Left kidney (tissue), 2 donors: ENCODE measurements around the gene SLC4A7. TPM values are rescaled to one million over a fixed set of nuclear protein-coding genes. Genes with fewer than 3 reads are reported as not detected.
"Not testable (repeated sequence)": the region's sequence is repeated elsewhere in the genome, so short reads cannot be mapped to it uniquely, and the experiment has no call there.

ENCODE experiments used
- DNase-seq: peaks from one replicate; pipeline ENCODE4 v3.0.0-alpha.2; 2013
- polyA plus RNA-seq: library from polyadenylated mRNA; unstranded; fragments of 120-200 nt; gene quantifications from one replicate; pipeline ENCODE4 v1.2.1, GENCODE V29; 2013; ENCODE audit not compliant: insufficient read length

The SLC4A7 gene
- polyA plus RNA-seq, 1 donor = 35.9 TPM

- DNase-seq = peak; percentile 43
Measured at GRCh38 chr3:27431116-27431515, 53.1 kb downstream of the SLC4A7 start.

GRCh38 chr3:27429909-27430308, 54.3 kb downstream of the SLC4A7 start:
- no peak for DNase-seq

- DNase-seq = no peak
Measured at GRCh38 chr3:27428446-27428845, 55.7 kb downstream of the SLC4A7 start.

- no peak for DNase-seq
Measured at GRCh38 chr3:27426926-27427325, 57.3 kb downstream of the SLC4A7 start.

- DNase-seq = no peak
Measured at GRCh38 chr3:27425896-27426565, 58.2 kb downstream of the SLC4A7 start.

GRCh38 chr3:27424812-27425521, 59.2 kb downstream of the SLC4A7 start:
- not testable (repeated sequence) for DNase-seq

GRCh38 chr3:27423463-27423862, 60.7 kb downstream of the SLC4A7 start:
- peak; percentile 7 for DNase-seq

GRCh38 chr3:27422617-27423016, 61.6 kb downstream of the SLC4A7 start:
- DNase-seq = no peak

- no peak for DNase-seq
Measured at GRCh38 chr3:27415202-27415601, 69.0 kb downstream of the SLC4A7 start.

GRCh38 chr3:27392950-27393679, 91.1 kb downstream of the SLC4A7 start:
- DNase-seq = no peak

GRCh38 chr3:27392414-27392813, 91.8 kb downstream of the SLC4A7 start:
- DNase-seq = not testable (repeated sequence)

GRCh38 chr3:27391796-27392195, 92.4 kb downstream of the SLC4A7 start:
- no peak for DNase-seq

- DNase-seq = no peak
Measured at GRCh38 chr3:27387625-27388024, 96.6 kb downstream of the SLC4A7 start.

GRCh38 chr3:27385504-27385903, 98.7 kb downstream of the SLC4A7 start:
- DNase-seq = no peak

GRCh38 chr3:27384191-27384590, 100.0 kb downstream of the SLC4A7 start:
- no peak for DNase-seq

- DNase-seq = no peak
Measured at GRCh38 chr3:27380433-27381357, 103.5 kb downstream of the SLC4A7 start.

GRCh38 chr3:27378331-27378730, 105.9 kb downstream of the SLC4A7 start:
- no peak for DNase-seq

- DNase-seq = no peak
Measured at GRCh38 chr3:27376109-27376772, 107.9 kb downstream of the SLC4A7 start.

- DNase-seq = peak; percentile 88
Measured at GRCh38 chr3:27368831-27369607, 115.2 kb downstream of the SLC4A7 start, which contains the start of gene NEK10. NEK10 (minus strand) TSS chr3:27369383; CDS start chr3:27352882, 16,501 bp downstream.

GRCh38 chr3:27366062-27366591, 118.1 kb downstream of the SLC4A7 start:
- no peak for DNase-seq
